Activated CD4-positive, alpha-beta T cell treated with anti-CD3 and anti-CD28 coated beads for 1 hour (primary cell): Measurements from ENCODE around the gene KERA.

Experiments
- DNase-seq: peaks from one replicate; pipeline ENCODE4 v3.0.0-alpha.2; 2020

Gene KERA

GRCh38 chr12:91072931-91073330 lies 15.1 kb upstream of the KERA start:
- no peak for DNase-seq

- DNase-seq: no peak
Observed at GRCh38 chr12:91070936-91071335, 13.1 kb upstream of the KERA start.

- DNase-seq: no peak
Observed at GRCh38 chr12:91065396-91065795, 7.6 kb upstream of the KERA start.

GRCh38 chr12:91064640-91065039 lies 6.8 kb upstream of the KERA start:
- no peak for DNase-seq

- DNase-seq: no peak
Observed at GRCh38 chr12:91061091-91061490, 3.3 kb upstream of the KERA start.

GRCh38 chr12:91059211-91059610 lies 1.4 kb upstream of the KERA start:
- no peak for DNase-seq

GRCh38 chr12:91058786-91059185 lies 962 bp upstream of the KERA start:
- DNase-seq: no peak

GRCh38 chr12:91056488-91056887 lies 1.3 kb downstream of the KERA start:
- DNase-seq: no peak

- DNase-seq: no peak
Observed at GRCh38 chr12:91055976-91056375, 1.8 kb downstream of the KERA start.

GRCh38 chr12:91053951-91054715 lies 3.7 kb downstream of the KERA start:
- DNase-seq: no peak

- DNase-seq: no peak
Observed at GRCh38 chr12:91052026-91052425, 5.8 kb downstream of the KERA start.

GRCh38 chr12:91044586-91044985 lies 13.2 kb downstream of the KERA start:
- no peak for DNase-seq

GRCh38 chr12:91043408-91043807 lies 14.4 kb downstream of the KERA start:
- DNase-seq: no peak

- DNase-seq: no peak
Observed at GRCh38 chr12:91040096-91040755, 17.6 kb downstream of the KERA start.

GRCh38 chr12:91037276-91037675 lies 20.5 kb downstream of the KERA start:
- no peak for DNase-seq

- DNase-seq: no peak
Observed at GRCh38 chr12:91033251-91033650, 24.6 kb downstream of the KERA start.

GRCh38 chr12:91023326-91024004 lies 34.4 kb downstream of the KERA start:
- no peak for DNase-seq

GRCh38 chr12:91021076-91021475 lies 36.7 kb downstream of the KERA start:
- no peak for DNase-seq

- no peak for DNase-seq
Observed at GRCh38 chr12:91019455-91019854, 38.4 kb downstream of the KERA start.

GRCh38 chr12:91017511-91018263 lies 40.1 kb downstream of the KERA start:
- no peak for DNase-seq

- DNase-seq: no peak
Observed at GRCh38 chr12:91017043-91017442, 40.8 kb downstream of the KERA start.

- no peak for DNase-seq
Observed at GRCh38 chr12:91009319-91009950, 48.4 kb downstream of the KERA start.
